Hepatocyte (in vitro differentiated cells): Measurements from ENCODE around the gene GABARAPL1.

Experiments
- EZH2 ChIP-seq: fragments of 200-600 bp; sonication (generic); IDR thresholded peaks from 2 replicates; pipeline ENCODE4 v1.6.1; 2016; ENCODE audit warnings: antibody characterized with exemption, mild to moderate bottlenecking, borderline replicate concordance
- EZH2phosphoT487 ChIP-seq: fragments of 200-600 bp; sonication (generic); IDR thresholded peaks from one replicate; pipeline ENCODE4 v1.6.1; 2018; ENCODE audit warnings: antibody characterized with exemption, mild to moderate bottlenecking, low read depth, moderate library complexity; ENCODE audit not compliant: unreplicated experiment, severe bottlenecking
- TF ChIP-seq, protein P1 (sequence below): fragments of 200-600 bp; sonication (generic); IDR thresholded peaks from 2 replicates; pipeline ENCODE4 v1.5.1; 2016; ENCODE audit warnings: antibody characterized with exemption, mild to moderate bottlenecking; ENCODE audit not compliant: poor library complexity

- TF ChIP-seq, protein P1, sequence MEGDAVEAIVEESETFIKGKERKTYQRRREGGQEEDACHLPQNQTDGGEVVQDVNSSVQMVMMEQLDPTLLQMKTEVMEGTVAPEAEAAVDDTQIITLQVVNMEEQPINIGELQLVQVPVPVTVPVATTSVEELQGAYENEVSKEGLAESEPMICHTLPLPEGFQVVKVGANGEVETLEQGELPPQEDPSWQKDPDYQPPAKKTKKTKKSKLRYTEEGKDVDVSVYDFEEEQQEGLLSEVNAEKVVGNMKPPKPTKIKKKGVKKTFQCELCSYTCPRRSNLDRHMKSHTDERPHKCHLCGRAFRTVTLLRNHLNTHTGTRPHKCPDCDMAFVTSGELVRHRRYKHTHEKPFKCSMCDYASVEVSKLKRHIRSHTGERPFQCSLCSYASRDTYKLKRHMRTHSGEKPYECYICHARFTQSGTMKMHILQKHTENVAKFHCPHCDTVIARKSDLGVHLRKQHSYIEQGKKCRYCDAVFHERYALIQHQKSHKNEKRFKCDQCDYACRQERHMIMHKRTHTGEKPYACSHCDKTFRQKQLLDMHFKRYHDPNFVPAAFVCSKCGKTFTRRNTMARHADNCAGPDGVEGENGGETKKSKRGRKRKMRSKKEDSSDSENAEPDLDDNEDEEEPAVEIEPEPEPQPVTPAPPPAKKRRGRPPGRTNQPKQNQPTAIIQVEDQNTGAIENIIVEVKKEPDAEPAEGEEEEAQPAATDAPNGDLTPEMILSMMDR, result no peak
- TF ChIP-seq EZH2 (no peak), EZH2phosphoT487 (no peak)
Measured at GRCh38 chr12:10238526-10238925, 25.8 kb downstream of the GABARAPL1 start.
